CD4-positive, alpha-beta T cell treated with Interleukin-4 for 4 hours (primary cell): Measurements from ENCODE around the gene SLC16A12.
"Not testable (repeated sequence)": the region's sequence is repeated elsewhere in the genome, so short reads cannot be mapped to it uniquely, and the experiment has no call there.

ENCODE experiments used
- DNase-seq: peaks from one replicate; pipeline ENCODE4 v3.0.0-alpha.2; 2020

SLC16A12 gene

GRCh38 chr10:89468191-89468965 is 67.0 kb downstream of the SLC16A12 start:
- DNase-seq, result no peak

- DNase-seq, result no peak
Observed at GRCh38 chr10:89466599-89467035, 68.8 kb downstream of the SLC16A12 start.

DNA sequence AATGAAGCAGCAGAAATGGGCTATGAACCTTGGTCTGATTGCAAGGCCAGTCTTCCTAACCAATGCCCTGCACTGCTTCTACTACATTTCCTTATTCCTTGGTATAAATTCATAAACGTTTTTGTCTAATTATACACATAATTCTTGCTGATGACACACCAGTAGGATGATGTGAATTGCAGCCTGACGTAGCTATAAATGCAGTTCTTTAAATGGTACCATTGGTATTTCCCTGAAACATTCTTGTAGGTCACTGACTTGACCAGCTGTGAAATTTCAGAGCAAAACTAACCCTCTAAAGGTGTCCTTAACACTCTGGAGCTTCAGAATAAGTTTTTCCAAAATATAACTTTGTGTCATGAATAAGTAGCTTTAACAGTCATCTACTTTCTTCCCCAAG is 70.2 kb downstream of the SLC16A12 start:
- no peak for DNase-seq

DNA sequence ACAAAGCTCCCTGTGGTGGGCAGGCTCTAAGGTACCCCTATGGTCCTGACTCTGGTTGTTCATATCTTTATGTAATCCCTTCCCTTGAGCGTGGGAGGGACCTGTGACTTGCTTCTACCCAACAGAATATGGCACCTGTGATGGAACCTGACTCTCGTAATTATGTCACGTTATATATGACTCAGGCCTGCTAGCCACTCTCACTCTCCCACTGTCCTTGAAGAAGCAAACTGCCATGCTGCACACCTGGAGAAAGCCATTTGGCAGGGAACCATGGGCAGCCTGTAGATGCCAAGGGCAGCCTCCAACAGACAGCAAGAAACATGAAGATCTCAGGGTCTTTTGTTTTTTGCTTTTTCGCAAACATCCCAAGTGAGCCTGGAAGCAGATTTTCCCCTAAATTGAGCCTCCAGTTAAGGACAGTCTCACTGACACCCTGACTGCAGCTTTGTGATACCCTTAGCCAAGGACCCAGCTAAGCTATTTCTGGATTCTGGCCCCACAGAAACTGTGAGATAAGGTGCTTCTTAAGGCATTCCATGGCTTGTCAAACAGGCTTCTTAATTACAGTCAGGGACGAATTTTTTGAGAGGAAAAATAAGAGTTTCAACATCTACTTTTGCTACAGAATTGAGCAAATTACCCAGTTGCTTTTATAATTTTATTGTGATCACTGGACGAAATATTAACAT is 71.4 kb downstream of the SLC16A12 start:
- DNase-seq, result no peak

- no peak for DNase-seq
Observed at GRCh38 chr10:89458784-89459183, 76.6 kb downstream of the SLC16A12 start.

- DNase-seq, result no peak
Observed at GRCh38 chr10:89458291-89458690, 77.1 kb downstream of the SLC16A12 start.

GRCh38 chr10:89454561-89455347 is 80.6 kb downstream of the SLC16A12 start:
- DNase-seq, result no peak

- DNase-seq, result no peak
Observed at GRCh38 chr10:89452193-89452592, 83.2 kb downstream of the SLC16A12 start.

GRCh38 chr10:89450901-89451300 is 84.5 kb downstream of the SLC16A12 start:
- no peak for DNase-seq

DNA sequence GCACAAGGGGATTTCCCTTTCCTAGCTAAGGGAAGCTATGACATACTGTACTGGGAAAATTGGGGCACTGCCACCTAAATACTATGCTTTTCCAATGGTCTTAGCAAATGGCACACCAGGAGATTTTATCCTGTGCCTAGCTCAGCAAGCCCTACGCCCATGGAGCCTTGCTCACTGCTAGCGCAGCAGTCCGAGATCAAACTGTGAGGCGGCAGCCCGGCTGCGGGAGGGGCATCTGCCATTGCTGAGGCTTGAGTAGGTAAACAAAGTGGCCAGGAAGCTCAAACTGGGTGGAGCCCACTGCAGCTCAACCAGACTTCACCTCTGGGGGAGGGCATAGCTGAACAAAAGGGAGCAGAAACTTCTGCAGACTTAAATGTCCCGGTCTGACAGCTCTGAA is 90.6 kb downstream of the SLC16A12 start:
- DNase-seq, result not testable (repeated sequence)

DNA sequence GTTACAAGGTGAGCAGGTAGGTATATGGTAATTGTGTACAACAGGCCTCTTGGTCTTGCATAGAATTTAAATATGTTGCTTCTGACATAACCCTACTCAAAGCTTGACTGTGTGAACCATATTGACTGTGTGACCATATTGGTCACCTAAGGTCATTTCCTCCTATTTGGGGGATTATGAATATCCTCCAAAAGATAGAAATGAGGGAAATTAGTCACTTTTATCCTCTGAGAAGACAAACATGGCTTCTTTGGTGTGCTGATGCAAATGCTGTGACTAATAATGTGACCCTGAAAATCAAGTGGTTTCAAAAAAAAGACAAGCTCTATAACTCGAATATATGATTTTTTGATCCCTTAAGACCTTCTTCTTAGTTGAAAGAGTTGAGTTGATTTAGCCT is 93.1 kb downstream of the SLC16A12 start:
- DNase-seq, result no peak

GRCh38 chr10:89440226-89441009 is 95.0 kb downstream of the SLC16A12 start:
- no peak for DNase-seq

GRCh38 chr10:89438525-89438924 is 96.9 kb downstream of the SLC16A12 start:
- no peak for DNase-seq

DNA sequence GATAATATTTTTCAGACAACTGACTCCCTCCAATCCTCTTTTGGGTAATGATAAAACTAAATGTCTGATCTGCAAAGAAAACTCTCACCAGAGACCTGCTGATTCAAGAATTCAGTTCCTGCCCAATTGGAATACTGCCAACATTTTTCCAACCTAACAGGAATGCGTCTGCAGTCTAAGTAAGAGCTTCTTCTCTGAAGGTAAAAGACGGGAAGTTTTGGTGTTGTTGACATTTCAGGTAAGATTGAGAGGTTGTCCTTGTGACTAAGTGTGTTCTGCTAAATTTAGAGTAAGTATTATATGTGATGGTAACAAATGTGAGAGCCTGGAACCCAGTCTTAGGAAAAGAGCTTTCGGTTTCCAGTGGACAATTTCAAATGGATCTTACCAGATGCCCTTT is 103.4 kb downstream of the SLC16A12 start:
- DNase-seq, result no peak

- no peak for DNase-seq
Observed at GRCh38 chr10:89428877-89429276, 106.5 kb downstream of the SLC16A12 start.

DNA sequence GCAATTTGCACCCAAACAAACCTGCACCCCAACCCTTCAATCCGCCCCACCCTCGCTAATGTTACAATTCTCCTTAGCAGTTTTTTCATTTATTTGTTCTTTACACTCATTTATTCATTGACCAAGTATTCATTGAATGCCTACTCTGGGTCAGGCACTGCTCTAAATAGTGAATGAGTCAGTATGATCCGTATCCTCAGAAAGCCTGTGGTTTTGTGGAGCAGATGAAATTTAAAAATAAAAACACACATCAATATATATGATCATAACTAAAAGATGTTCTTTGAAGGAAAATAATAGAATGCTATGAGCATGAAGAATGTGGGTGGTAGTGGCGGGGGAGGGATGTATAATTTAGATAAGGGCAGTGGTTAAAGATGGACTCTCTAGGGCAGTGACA is 107.8 kb downstream of the SLC16A12 start:
- no peak for DNase-seq

GRCh38 chr10:89426230-89426868 is 109.0 kb downstream of the SLC16A12 start:
- peak; percentile 46 for DNase-seq

- DNase-seq, result no peak
Observed at GRCh38 chr10:89425000-89425399, 110.4 kb downstream of the SLC16A12 start.

DNA sequence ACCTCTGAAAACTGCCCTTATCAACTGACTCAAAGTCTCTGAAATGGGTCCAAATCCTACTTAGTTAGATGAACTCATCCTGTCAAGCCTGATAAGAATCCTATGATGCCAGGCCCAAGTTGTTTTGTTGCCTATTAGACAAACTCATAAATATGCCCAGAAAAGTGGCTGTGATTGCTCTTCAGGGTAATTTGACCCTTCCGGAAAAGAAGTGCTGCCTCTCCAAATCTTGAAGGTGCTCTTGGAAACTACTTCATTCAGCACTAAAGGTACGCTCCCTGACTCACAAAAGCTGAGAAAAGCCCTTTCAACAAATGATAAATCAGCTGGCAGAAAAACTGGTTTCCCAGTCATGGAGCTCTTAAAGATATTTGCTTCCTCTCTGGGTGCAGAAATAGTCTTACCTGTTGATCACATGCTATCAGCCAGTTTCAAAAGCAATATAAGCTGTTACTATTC is 114.3 kb downstream of the SLC16A12 start:
- no peak for DNase-seq

DNA sequence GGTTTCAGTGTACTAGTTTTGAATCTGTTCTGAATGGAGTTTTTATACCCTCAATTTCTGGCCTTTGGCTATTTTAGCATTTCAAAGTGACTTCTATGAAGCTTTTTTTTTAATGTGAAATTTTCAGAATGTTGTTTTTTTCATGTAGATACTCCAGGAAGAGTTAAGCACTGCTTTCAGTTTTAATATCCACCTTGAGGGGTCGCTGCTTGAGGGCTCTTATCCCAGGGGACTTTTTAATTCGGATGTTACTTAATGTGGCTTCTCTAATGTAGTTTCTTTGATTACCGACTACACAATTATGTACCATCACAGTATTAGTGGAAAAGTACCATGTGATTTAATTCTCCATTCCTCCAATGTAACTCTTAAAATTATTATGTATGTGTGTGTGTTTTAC is 115.8 kb downstream of the SLC16A12 start:
- DNase-seq, result peak; percentile 31

GRCh38 chr10:89416465-89416864 is 118.9 kb downstream of the SLC16A12 start:
- DNase-seq, result no peak
